ELR (cell line): Measurements from ENCODE around the gene MRPL36.
A peak's percentile ranks its signal among the peaks of the same experiment; 100 is the strongest.

Experiments used
- DNase-seq: peaks from one replicate; pipeline ENCODE4 v3.0.0-alpha.2; 2015; ENCODE audit warnings: low read depth

Gene MRPL36

GRCh38 chr5:1781726-1782384 lies 17.8 kb downstream of the MRPL36 start:
- DNase-seq, result no peak

GRCh38 chr5:1781107-1781506 lies 18.5 kb downstream of the MRPL36 start:
- DNase-seq, result no peak

- no peak for DNase-seq
Measured at GRCh38 chr5:1780614-1780930, 19.1 kb downstream of the MRPL36 start.

- DNase-seq, result no peak
Measured at GRCh38 chr5:1779782-1780613, 19.6 kb downstream of the MRPL36 start.

- no peak for DNase-seq
Measured at GRCh38 chr5:1779021-1779680, 20.5 kb downstream of the MRPL36 start.

- DNase-seq, result no peak
Measured at GRCh38 chr5:1778138-1779020, 21.3 kb downstream of the MRPL36 start.

GRCh38 chr5:1777281-1778137 lies 22.1 kb downstream of the MRPL36 start:
- DNase-seq, result no peak

GRCh38 chr5:1776831-1777230 lies 22.8 kb downstream of the MRPL36 start:
- DNase-seq, result no peak

- DNase-seq, result peak; percentile 76
Measured at GRCh38 chr5:1772634-1773033, 27.0 kb downstream of the MRPL36 start.

GRCh38 chr5:1771149-1772065 lies 28.2 kb downstream of the MRPL36 start:
- DNase-seq, result no peak

- DNase-seq, result no peak
Measured at GRCh38 chr5:1770443-1770802, 29.2 kb downstream of the MRPL36 start.

GRCh38 chr5:1769752-1770442 lies 29.7 kb downstream of the MRPL36 start:
- DNase-seq, result no peak

- DNase-seq, result no peak
Measured at GRCh38 chr5:1769017-1769640, 30.5 kb downstream of the MRPL36 start.

- DNase-seq, result no peak
Measured at GRCh38 chr5:1768283-1769000, 31.2 kb downstream of the MRPL36 start.

- DNase-seq, result no peak
Measured at GRCh38 chr5:1767524-1768282, 31.9 kb downstream of the MRPL36 start.

- DNase-seq, result no peak
Measured at GRCh38 chr5:1765880-1766235, 33.8 kb downstream of the MRPL36 start.

- no peak for DNase-seq
Measured at GRCh38 chr5:1765141-1765879, 34.3 kb downstream of the MRPL36 start.
